Inflammatory macrophage treated with lipopolysaccharide for 1 hour (primary cell): ENCODE results near the gene THAP10.

Experiments used
- DNase-seq, 2 donors: peaks; one replicate each; pipeline ENCODE4 v3.0.0-alpha.2; 2020 to 2022

The THAP10 gene

DNA sequence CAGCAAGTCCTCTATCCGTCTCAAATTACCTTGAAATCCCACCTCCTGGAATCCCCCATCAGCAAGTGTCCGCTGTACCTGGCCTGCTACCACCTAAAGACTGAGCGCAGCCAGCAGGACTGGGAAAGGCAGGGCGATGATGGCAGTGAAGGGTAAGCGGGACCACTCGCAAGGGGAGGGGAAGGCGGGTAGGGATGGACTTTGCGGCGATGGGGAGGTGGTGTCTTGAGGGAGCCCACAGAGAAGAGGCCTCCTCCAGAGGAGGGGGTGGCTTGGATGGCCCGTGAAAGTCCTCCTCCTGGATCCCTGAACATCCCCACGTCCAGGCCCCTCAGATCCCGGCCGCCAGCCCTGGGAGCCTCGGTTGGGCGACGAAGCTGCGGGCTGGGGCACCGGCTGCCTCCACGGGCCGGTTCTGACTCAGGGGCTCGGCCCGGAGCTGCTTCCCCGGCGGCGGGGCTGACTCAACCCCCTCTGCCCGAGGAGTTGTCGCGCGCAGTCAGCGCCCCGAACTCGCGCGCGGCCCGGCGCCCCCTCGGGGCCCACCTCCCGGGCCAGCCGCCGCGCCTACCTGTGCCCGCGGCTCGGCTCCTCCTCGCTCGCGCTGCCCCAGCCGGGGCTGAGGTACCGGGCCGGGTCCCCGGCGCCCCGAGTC, 38.8 kb downstream of the THAP10 start:
- DNase-seq = no peak

DNA sequence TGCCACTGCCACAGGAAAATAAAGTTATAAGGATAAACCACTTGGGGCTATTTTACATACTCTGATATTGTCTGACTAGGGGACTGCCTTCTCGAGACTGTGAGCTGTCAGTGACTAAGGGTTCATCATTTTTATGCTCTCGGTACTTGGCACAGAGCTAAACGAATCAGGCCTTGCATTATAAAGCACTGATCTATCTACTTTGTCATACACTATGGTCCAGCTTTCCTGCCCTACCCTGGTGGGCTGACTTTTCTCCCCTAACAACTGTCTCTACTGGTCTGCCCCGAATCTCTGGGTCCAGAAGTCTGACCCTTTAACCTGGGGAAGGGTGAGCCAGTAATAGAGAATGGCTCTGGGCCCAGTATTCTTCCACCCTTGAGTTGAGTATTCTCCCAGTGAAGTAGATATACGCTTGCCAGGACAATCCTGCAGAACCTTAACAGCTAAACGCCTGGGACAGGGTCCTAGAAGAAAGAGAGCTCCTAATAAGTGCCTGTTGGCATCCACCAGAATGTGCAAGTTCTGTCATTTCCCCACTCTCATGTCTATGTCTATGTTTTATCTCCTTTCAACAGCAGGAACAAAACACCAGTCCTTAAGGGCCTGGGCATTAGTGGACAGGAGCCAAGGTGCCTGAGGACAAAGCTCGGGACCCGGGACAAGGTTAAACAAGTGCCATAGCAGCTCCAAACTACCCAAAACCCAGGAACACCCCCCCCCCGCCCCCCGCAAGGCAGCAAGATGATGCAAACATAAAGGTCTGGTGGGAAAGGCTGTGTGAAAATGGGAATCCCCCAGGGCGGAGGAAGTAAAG, 39.5 kb downstream of the THAP10 start:
- no peak for DNase-seq

DNA sequence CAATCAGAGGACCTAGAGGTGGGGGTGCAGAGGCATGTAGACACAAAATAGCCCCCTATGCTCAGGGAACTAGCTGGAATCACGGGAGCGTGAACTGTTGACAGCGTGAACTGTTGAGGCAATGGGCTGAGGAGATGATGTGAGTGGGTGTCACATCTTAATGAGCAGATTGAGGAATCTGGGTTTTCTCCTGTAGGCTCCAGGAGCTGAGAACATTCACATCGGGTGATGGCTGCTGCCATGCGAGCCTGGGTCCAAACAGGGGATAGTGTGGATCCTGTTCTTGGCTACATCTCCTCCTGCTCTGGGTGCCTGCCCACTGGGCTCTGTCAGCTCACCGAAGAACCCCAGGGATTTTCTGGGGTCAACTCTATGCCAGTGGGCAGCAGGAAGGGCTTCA, 40.3 kb downstream of the THAP10 start:
- no peak for DNase-seq

DNA sequence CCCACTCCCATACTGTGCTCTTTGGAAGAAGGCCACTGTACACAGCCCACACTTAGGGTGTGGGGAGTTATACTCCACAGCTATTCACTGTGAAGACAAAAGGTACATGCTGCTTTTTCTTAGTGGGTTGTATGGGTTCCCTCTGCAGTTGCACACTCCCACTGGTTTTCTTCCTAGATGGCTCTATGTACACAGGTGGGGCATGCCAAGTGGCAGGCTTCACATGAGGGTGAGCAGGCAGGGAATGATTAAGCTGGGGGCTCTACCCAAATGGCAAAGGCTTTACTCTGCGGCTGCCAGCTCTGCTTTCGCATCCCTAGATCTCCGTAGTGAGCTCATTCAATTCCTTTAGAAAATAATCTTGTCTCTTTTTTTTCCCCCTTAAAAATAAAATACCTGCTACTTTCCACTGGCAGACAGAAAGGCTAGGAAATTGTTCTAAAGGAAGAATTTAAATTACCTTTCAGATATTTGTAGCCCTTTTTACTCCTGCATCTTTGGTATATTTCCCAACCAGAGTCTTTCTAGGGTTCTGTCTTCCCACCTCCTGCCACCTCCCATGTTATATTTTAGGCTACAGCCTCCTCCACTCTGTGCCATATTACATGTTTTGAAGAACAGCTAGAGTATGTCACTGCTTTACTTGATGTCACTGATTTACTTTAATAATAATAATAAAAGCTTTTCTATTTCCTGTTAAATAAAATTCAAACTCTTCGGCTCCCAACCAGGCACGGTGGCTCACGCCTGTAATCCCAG, 46.5 kb downstream of the THAP10 start:
- no peak for DNase-seq

- DNase-seq = no peak
Measured at GRCh38 chr15:70837476-70837875, 54.8 kb downstream of the THAP10 start.

GRCh38 chr15:70835841-70836240, 56.4 kb downstream of the THAP10 start:
- DNase-seq = no peak

- no peak for DNase-seq
Measured at GRCh38 chr15:70835415-70835814, 56.8 kb downstream of the THAP10 start.

GRCh38 chr15:70834999-70835398, 57.2 kb downstream of the THAP10 start:
- no peak for DNase-seq

GRCh38 chr15:70833861-70834765, 58.1 kb downstream of the THAP10 start:
- peak in 1 of 2 donors; percentile 5 for DNase-seq

- no peak for DNase-seq
Measured at GRCh38 chr15:70833422-70833821, 58.8 kb downstream of the THAP10 start.

- no peak for DNase-seq
Measured at GRCh38 chr15:70832176-70832575, 60.1 kb downstream of the THAP10 start.
